ENCODE data around the gene RAB11FIP2. TPM values are rescaled to one million over a fixed set of nuclear protein-coding genes. Genes with fewer than 3 reads are reported as not detected.
"Not testable (repeated sequence)": the region's sequence is repeated elsewhere in the genome, so short reads cannot be mapped to it uniquely, and the experiment has no call there.

Gene RAB11FIP2
- total RNA-seq, 4 donors from 2014 or later, result 40.0 to 98.6 (median 74.4) TPM

DNA sequence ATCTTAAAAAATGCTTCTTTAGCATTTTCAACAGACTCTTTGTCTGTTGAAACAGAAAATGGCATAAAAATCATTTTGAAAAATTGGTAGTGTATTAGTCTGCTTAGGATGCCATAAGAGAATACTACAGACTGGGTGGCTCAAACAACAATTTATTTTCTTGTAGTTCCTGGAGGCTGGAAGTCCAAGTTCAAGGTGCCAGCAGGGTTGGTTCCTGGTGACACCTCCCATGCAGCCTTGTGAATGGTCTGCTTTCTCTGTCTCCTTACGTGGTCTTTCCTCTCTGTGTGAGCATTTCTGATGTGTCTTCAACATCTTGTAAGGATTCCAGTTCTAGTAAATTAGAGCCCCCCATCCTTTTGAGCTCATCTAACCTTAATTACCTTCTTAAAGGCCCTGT is 26.1 kb upstream of the RAB11FIP2 start:
- intact Hi-C loops (cut with DNase I; ENCODE audit: low total_unique reads), result no loop called here
- H3K9me3 ChIP-seq, result no peaks in the 10 kb centered on the region

DNA sequence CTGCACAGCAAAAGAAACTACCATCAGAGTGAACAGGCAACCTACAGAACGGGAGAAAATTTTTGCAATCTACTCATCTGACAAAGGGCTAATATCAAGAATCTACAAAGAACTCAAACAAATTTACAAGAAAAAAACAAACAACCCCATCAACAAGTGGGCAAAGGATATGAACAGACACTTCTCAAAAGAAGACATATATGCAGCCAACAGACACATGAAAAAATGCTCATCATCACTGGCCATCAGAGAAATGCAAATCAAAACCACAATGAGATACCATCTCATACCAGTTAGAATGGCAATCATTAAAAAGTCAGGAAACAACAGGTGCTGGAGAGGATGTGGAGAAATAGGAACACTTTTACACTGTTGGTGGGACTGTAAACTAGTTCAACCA is 20.6 kb upstream of the RAB11FIP2 start:
- intact Hi-C loops (cut with DNase I; ENCODE audit: low total_unique reads); DNase-seq; H3K27ac ChIP-seq; H3K4me3 ChIP-seq; H3K4me1 ChIP-seq; H3K27me3 ChIP-seq; H3K36me3 ChIP-seq; H3K9me3 ChIP-seq: not testable (repeated sequence)

More for the DNA sequence above, 26.1 kb upstream of the RAB11FIP2 start:
- no peak for DNase-seq
- H3K4me1 ChIP-seq, result no peaks in the 10 kb centered on the region
- TF ChIP-seq, protein P1, sequence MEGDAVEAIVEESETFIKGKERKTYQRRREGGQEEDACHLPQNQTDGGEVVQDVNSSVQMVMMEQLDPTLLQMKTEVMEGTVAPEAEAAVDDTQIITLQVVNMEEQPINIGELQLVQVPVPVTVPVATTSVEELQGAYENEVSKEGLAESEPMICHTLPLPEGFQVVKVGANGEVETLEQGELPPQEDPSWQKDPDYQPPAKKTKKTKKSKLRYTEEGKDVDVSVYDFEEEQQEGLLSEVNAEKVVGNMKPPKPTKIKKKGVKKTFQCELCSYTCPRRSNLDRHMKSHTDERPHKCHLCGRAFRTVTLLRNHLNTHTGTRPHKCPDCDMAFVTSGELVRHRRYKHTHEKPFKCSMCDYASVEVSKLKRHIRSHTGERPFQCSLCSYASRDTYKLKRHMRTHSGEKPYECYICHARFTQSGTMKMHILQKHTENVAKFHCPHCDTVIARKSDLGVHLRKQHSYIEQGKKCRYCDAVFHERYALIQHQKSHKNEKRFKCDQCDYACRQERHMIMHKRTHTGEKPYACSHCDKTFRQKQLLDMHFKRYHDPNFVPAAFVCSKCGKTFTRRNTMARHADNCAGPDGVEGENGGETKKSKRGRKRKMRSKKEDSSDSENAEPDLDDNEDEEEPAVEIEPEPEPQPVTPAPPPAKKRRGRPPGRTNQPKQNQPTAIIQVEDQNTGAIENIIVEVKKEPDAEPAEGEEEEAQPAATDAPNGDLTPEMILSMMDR (IDR thresholded peaks at IDR 0.05), result no peak
- TF ChIP-seq POLR2A (IDR thresholded peaks at IDR 0.05), result no peak
- no peak overlapping the region for H3K4me3 ChIP-seq
- no peak overlapping the region for H3K27ac ChIP-seq
- H3K36me3 ChIP-seq, result no peaks in the 10 kb centered on the region
- no peaks in the 10 kb centered on the region for H3K27me3 ChIP-seq

DNA sequence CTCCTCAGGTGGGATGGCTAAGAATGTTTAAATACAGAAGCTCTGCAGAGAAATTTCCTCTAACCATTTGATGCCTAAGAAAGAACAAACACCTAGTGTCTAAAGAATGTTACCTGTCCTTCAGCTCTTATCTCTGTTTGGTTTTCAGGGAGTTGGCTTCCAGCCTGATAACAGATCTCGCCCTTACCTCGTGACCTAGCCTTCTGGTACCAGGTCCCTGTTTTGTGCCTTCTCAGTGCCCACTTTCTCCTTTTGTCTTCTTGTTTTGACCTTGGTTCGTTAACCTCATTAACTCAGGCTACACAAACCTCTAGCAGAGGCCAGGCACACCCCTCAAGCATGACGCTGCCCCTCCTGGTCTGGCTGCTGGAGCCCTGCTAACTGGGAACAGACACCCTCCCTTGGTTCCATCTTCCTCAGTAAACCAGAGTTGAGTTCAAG is 16.1 kb upstream of the RAB11FIP2 start:
- H3K4me1 ChIP-seq, result no peaks in the 10 kb centered on the region
- H3K27me3 ChIP-seq, result no peaks in the 10 kb centered on the region
- TF ChIP-seq POLR2A (IDR thresholded peaks at IDR 0.05), result no peak
- TF ChIP-seq, protein P1 (IDR thresholded peaks at IDR 0.05), result no peak
- no peak overlapping the region for H3K27ac ChIP-seq
- H3K4me3 ChIP-seq, result no peak overlapping the region
- DNase-seq, result no peak
- H3K9me3 ChIP-seq, result no peaks in the 10 kb centered on the region
- no peaks in the 10 kb centered on the region for H3K36me3 ChIP-seq
- intact Hi-C loops (cut with DNase I; ENCODE audit: low total_unique reads), result no loop called here

DNA sequence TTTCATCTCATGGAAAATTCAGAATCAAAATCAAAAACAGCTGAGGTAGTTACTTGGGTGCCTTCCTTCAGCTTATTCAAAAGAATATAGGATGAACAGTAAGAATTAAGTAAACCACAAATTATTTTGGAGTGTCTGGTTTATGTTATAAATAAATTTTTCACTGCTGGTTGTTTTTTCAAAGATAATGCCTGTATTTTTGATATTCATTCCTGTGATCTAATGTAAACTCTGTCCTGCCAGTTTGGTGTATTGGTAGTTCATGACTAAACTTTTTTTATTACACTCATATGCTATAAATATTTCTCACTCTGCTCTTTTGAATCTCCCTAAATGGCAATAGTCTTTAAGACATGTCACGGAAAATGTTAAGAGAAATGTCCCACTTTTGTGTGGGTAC is 11.6 kb upstream of the RAB11FIP2 start:
- H3K4me1 ChIP-seq, result no peaks in the 10 kb centered on the region
- H3K27ac ChIP-seq, result no peak overlapping the region
- H3K9me3 ChIP-seq, result no peaks in the 10 kb centered on the region
- DNase-seq, result no peak
- intact Hi-C loops (cut with DNase I; ENCODE audit: low total_unique reads), result no loop called here
- no peaks in the 10 kb centered on the region for H3K36me3 ChIP-seq
- H3K4me3 ChIP-seq, result no peak overlapping the region
- no peaks in the 10 kb centered on the region for H3K27me3 ChIP-seq
- TF ChIP-seq, protein P1 (IDR thresholded peaks at IDR 0.05), result no peak
- TF ChIP-seq POLR2A (IDR thresholded peaks at IDR 0.05), result no peak

GRCh38 chr10:118057361-118057760 is 10.6 kb upstream of the RAB11FIP2 start:
- Histone ChIP-seq H3K36me3 (no peaks in the 10 kb centered on the region), H3K4me3 (no peak overlapping the region), H3K27me3 (no peaks in the 10 kb centered on the region), H3K9me3 (no peaks in the 10 kb centered on the region), H3K4me1 (no peaks in the 10 kb centered on the region), H3K27ac (no peak overlapping the region)
- intact Hi-C loops (cut with DNase I; ENCODE audit: low total_unique reads), result no loop called here
- no peak for DNase-seq
- TF ChIP-seq POLR2A (IDR thresholded peaks at IDR 0.05), result no peak
- TF ChIP-seq, protein P1 (IDR thresholded peaks at IDR 0.05), result no peak

DNA sequence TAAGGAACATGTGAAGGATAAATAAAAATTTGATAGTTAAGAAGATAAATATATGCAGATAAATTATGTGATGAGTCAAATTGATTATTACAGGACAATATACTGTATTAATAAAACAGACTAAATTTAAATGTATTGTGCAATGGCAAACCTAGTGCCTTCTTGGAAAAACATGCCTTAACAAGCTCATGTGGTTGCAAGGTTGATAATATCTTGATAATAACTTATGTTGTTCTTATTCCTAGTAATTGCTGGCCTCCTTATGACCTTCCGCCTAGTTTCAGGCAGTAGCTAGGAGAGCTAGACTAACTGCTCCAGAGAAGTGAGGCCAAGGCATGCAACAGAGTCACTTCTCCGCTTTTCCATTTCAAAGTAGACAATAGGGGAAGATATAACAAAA is 7.6 kb upstream of the RAB11FIP2 start:
- intact Hi-C loops (cut with DNase I; ENCODE audit: low total_unique reads), result no loop called here
- TF ChIP-seq, protein P1 (IDR thresholded peaks at IDR 0.05), result no peak
- TF ChIP-seq POLR2A (IDR thresholded peaks at IDR 0.05), result no peak
- Histone ChIP-seq H3K4me1 (no peaks in the 10 kb centered on the region), H3K27ac (no peak overlapping the region), H3K27me3 (no peaks in the 10 kb centered on the region), H3K9me3 (no peaks in the 10 kb centered on the region), H3K4me3 (no peak overlapping the region), H3K36me3 (no peaks in the 10 kb centered on the region)
- DNase-seq, result no peak

All from uterus (tissue), 4 donors.